ENCODE measurements around the gene MYL7.
"Not testable (repeated sequence)": the region's sequence is repeated elsewhere in the genome, so short reads cannot be mapped to it uniquely, and the experiment has no call there.

MYL7 gene

DNA sequence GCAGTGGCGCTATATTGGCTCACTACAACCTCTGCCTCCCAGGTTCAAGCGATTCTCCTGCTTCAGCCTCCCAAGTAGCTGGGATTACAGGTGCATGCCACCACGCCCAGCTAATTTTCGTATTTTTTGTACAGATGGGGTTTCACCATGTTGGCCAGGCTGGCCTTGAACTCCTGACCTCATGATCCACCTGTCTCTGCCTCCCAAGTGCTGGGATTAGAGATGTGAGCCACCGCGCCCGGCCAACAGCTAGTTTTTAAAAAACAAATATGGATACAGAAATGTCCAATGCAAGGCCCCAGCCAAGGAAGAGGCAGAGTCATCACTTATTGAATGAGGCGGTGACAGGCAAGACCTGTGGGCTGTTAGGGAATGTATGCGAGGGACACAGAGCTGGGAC, 30.8 kb upstream of the MYL7 start:
- DNase-seq = not testable (repeated sequence)

DNA sequence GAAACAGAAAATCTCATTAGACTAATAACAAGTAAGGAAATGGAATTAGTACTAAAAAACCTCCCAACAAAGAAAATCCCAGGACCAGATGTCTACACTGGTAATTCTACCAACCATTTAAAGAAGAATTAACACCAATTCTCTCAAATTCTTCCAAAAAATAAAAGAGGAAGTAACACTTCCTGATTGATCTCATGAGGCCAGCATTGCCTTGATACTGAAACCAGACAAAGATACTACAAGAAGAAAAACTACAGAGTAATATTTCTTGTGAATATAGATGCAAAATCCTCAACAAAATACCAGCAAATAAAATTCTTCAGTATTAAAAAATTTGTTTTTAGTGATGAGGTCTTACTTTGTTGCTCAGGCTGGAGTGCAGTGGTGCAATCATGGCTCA, 26.8 kb upstream of the MYL7 start:
- no peak for DNase-seq

DNA sequence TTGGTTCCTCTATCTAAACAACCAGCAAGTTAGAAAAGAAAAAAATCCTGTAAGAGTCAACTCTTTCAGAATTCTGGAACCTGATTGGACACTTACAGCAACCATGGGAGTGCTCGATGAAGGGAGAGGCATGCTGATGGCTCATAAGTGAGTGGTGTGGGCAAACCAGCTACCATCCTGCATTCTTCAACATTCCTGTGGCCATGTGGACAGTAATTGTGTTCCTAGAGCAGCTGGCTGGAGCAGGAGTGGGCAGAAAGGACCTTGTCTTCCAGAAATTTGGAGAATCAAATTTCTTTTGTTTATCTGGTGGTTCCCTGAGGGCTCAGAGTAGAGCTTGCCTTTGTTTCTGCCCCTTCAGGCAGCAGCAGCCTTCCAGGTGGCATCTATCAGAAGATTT, 22.5 kb upstream of the MYL7 start:
- DNase-seq = no peak

DNA sequence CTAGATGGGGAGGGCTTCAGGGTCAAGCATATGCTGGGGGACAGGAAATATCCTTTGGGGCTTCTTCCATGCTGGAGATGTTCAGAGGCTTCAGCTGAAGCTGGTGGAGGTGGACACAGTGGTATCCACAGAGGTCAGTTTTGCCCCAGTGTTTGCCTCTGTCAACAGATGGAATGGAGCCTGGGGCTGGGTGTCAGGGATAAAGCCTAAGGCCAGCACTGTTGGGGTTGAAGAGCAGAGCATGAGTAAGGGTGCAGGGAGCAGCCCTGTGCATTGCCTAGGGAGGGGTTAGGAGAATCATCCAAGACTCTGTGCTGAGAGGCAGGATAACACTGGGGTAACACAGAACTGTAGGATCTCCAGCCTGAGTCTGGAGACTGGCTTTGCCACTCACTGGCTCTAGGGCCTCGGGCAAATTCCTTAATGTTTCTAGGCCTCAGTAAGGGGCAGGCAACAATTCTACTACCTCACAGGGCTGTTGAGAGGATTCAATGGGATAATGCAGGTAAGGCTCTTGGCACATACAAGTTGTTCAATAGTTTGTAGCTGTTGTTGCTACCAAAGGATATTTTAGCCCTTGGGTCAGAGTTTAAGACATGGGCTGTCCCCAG, 21.8 kb upstream of the MYL7 start:
- DNase-seq = no peak

DNA sequence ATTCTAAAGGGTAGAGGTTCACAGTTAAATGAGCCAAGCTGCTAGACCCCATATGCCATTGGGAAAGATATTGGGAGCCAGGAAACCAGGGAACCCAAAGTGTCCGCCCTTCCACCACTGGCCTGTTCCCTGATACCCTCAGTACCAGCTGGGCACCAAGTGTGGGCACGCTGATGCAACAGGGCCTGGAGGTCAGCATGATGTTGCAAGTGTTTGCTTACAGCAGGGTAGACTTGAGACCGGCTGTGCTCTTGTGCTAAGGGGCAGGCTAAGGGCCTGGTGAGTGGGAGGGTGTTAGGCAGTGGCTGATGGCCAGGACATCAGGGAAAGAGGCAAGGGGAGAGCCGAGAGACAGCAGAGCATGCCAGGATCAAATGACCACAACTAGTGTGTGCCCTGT, 21.0 kb upstream of the MYL7 start:
- DNase-seq = no peak

DNA sequence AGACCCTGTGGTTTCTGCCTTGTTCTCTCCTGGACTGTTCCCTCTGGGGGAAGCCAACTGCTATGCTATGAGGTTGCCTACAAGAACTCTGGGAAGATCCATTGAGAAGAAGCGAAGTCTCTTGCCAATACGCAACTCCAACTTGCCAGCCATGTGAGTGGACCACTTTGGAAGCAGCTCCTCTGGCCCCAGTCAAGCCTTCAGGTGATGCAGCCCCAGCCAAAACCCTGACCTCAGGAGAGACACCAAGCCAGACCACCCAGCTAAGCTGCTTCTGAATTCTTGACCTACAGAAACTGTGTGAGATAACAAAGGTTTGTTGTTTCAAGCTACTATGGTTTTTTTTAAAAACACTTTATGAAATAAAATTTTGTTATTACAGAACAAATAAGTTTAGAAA, 20.2 kb upstream of the MYL7 start:
- DNase-seq = no peak

DNA sequence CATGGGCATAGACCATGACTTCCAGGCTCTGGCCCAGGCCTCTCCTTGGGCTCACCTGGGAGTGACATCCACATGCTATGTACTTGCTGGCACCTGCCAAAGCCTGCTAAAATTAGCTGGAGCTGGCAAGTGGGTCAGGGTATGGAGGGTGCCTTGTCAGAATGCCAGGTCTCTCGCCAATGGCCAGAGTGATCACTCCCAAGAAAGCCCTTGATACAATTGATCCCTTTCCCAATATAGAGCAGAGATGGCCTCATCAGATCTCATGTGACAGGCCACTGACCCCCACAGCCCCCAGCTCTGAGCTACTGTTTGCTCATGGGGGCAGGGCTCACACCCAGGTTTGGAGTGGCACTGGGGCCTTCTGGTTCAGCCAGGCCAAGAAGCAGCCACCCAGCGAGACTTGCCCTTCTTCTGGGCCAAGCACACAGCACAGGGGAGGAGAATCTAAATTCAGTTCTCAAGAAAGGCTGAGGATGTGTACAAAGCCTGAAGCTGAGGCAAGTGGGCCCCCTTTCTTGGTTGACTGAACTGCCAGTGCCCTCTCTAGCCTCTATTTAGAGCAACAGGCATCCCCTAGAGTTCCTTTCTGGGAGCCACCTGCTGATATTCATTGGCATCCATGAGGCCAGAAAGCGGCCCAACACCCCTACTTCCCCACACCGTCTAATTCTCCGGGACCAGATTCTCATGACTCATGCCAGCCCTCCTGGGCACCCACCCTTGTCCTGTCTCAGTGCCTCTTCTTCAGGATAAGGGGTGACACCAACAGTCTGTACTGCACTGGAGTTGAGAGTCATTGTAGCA, 18.9 kb upstream of the MYL7 start:
- DNase-seq = no peak

DNA sequence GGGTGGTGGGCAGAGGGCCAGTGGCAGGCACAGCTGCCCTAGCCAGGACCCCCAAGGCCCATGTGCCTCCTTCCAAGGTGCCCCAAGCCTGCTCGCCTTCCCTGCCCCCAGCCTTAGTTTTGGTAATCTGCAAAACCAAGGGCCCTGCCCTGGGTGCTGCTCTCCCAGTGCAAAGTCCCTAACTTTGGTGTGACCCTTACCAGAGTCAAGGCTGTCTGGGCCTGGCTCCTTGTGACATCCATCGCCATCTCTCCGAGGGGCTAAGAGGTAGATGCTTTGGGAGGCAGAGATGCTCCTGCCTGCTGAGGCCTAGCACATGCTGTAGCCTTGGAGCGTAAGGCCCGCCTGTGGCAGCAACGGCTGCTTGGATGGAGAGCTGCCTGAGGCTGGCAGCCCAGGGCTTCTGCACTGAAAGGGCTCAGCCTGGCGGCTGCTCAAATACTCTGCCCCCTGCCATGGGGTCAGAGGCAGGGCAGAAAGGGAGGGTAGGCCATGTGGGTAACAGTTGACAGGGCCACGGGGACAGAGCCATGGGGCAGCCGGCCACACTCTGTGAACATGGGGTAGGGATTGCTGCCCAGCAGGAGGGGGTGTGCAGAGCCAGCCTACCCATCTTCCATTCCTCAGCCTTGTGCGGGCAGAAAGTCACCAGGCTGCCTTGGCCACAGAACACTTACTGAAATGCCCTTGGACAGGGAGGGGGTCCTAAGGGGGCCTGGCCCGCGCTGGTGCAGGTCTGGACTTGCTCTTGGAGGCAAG, 17.9 kb upstream of the MYL7 start:
- DNase-seq = no peak

DNA sequence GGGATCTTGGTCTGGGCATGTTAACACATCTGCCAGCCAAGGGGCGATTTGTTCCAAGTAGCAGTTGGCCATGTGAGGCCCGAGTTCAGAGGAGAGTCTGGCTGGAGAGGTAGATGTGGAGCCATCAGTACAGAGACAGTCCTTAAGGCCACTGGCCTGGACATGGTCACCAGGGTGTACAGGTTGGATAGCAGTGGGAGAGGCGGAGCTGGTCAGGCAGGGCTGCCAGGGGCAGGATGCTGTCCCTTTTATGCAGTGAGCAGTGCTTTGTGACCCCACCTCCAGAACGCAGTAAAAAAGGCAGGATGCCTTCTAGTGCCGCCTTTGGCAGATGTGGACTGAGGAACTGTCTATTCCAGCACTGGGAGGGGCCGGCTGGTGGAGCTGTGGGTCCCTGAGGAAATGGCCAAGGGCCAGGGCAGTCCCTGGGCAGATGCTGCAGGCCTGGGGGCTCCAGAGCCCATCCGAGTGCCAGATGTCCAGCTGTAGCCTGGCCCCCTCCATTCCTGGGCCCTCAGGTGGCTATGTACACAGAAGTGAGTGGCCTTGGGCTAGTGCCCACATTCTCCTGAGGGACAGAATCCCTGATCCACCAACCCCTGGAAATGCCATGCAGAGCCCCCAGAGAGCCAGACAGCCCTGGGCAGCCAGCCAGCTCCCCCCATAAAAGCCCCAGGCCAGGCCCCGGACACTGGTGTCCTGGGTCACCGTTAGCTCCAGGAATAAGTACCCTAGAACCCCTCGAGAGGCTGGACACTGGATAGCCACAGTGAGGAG, 17.2 kb upstream of the MYL7 start:
- no peak for DNase-seq

DNA sequence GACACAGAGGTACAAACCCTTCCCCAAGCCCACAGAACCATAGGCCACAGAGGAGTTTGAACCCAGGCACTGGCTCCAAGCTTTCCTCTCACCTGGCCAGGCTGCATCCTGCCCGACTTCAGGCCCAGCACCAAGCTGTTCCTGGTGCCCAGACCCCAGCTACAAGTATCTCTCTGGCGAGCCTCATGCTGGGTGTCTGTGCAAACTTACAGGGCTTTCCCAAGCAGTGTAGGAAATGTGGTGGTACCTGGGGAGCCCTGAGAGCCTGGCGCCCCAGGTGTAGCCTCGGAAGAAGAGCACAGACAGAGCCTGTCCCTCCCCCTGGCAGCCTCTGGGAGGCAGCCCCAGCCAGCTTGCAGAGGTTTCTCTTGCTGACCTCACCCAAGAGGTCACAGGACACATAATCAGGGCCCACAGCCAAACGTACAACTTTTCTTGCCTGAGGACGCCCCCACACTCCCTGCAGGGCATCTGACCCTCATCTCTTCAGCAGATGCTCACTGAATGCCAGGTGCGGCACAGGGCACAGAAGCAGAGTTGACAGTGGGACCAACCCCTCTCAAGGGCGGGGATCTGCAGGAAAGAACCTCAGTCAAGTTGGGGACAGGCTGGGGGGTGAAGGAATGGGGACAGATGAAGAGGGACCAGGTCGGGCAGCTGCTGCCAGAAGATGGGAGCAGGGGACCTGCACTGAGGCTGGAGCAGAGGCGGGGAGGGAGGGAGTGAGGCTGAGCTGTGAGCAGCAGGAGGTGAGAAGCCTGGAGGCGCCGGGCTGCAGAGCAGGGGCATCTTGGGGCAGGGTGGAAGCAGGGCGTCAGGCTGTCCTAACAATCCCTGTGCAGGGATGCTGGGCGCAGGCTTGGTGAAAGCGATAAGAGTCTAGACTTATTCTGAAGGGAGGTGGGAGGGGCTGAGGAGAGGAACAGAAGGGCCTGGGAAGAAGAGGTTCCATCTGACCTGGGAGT, 16.3 kb upstream of the MYL7 start:
- no peak for DNase-seq

DNA sequence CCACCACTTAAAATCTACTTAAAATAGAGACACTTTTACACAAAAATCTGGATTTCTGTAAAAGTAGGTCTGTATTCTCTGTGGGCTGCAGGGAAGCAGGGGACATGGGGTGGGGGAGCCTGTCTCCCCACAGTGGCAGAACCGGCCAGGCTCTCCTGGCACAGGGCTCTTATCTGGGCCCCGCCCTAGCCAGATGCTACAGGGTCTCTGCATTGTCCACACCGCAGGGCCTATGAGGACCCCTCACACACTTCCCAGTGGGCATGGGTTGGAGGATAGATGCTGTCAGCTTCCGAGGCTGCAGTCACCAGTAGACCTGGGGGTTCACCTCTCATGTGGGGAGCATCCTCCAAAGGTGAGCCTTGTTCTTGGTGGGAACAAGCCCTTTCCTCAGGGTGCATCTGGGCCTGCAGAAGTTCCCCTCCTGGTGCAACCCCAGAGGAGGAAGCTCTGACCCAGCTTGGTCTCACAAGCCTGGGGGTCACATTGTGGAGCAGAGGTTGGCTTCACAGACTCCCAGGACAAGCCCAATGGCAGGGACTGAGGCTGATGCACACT, 15.4 kb upstream of the MYL7 start:
- DNase-seq = no peak

DNA sequence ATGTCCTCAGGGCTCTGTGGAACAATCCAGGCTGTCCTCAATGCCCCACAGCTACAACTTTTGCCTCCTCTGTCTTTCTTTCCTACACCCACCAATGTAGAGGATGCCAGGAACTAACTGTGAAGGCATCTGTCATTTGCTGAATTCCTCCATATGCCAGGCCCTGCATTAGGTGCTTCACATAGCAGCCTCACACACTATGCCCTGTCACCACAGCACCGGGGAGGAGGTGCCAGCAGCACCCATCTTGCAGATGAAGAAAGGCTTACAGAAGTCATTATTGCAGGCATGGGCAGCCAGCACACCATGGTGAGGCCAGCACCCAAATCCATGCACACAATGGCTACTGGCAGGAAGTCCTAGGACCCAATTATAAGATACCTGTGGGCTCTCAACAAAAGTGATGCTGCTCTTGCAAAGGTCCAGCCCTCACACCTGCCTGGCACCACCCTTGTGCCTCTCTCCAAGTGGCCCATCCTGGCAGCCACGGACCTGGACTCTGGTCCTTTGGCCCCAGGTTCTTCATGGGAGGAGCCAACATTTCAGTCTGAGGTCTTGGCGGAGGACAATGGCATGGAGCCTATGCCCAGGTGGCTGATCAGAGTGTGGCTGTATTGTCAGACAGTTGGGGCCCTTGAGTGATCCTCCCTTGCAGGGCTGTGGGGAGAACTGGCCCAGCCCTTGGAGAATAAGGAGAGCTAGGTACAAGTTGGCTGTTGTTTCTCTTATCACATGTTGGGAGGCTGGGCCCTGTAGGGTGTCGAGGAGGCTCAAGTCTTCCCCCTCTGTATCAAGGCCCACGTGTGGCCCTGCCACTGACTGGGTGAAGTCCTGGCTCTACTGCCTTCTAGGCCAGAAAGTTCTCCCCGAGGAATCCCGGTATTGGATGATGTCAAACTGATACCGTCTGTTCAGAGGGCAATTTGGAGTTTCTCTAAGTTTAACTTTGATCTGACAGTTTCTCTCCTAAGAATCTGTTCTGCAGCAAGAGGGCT, 14.4 kb upstream of the MYL7 start:
- DNase-seq = no peak

DNA sequence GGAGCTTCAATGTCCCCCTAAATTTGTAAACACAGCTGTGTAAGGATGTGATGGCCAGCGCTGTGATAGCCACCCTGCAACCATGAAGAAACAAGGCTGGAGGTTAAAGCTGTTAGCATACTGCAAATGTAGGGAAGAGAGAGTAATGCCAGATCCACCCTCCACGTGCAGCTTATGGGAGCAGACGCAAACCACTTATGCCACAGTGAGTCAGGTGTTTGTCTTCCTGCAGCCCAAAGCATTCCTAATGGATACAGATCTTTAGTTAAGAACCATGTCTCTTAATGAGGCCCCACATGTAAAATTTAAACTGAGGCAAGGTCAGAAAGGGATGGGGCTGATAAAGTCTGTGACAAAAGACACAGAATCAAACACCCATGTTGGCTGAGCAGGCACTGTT, 13.6 kb upstream of the MYL7 start:
- no peak for DNase-seq

DNA sequence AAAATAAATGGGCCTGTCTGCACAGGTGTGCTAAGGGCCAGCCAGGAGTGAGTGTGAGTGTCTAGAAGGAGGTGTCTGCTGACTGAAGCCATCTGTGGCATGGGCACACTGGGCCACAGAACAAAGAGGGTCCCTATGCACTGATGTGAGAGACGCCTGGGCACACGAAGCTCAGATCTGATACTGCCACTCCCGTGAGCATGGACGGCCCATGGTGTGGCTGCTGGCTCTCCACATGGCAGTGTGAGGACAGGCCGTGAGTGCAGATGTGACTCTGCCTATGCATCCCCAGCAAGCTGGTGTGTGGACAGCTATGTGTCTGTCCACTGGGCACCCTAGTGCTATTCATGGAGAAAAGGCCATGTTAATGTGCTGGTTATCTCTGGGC, 12.8 kb upstream of the MYL7 start:
- DNase-seq = no peak

DNA sequence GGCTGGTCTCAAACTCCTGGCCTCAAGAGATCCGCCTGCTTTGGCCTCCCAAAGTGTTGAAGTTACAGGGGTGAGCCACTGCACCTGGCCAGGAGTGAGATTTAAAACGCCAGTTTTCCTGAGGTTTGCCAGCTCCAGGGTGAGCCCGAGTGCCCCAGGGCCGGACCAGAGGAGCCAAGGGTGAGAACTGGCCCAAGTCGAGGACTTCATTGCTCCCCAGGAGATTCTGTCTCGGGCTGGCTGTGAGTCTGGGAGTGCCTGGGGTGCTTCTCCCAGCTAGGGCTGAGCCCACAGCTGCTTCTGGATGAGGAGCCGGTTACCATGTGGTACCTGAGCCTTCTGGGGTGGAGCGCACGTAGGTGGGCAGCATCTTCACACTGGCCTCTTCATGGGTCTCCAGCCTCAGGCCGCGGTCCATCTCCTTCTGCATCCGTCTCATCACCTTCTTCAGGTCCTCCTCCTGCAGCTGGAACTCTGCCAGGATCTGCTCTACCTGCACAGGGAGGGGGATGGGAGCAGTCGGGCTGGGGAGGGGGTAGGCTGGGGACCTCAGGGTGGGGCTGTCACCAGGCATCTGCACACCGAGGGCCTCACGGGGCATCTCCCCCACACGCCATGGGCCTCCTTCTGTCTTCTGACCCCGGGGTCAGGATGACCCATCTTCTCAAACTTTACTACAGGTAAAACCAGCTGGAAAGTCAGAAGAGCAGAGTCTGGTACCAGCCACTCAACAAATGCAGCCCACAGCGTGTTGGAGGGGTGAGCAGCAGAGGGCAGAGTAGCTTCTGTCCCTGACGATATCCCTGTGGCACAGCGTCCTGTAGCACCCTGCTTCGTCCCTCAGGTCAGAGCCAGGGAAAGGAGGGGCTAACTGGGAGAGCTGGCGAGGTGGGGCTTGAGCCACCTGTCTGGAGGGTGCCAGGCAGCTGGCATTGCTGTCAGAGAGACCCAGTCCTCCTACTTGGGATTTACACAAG, 12.1 kb upstream of the MYL7 start:
- DNase-seq = no peak

DNA sequence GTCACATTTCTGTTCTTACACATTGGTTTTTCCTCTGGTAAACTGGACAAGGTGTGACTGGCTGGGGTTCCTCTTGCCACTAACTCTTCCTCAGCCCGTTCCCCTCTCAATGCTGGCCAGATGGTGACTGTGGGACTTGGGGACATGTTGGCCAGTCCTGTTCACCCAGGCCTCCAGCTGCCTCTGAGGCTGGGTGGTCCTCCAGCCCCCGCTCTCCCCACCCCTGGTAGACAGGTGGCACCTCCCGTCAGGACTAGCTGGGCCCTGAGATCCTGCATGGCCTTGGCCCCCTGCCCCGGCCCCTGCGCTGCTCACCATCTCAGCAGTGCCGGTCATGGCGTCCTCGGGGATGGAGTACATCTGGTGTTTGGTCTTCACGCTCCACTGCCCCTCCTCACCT, 10.8 kb upstream of the MYL7 start:
- no peak for DNase-seq

DNA sequence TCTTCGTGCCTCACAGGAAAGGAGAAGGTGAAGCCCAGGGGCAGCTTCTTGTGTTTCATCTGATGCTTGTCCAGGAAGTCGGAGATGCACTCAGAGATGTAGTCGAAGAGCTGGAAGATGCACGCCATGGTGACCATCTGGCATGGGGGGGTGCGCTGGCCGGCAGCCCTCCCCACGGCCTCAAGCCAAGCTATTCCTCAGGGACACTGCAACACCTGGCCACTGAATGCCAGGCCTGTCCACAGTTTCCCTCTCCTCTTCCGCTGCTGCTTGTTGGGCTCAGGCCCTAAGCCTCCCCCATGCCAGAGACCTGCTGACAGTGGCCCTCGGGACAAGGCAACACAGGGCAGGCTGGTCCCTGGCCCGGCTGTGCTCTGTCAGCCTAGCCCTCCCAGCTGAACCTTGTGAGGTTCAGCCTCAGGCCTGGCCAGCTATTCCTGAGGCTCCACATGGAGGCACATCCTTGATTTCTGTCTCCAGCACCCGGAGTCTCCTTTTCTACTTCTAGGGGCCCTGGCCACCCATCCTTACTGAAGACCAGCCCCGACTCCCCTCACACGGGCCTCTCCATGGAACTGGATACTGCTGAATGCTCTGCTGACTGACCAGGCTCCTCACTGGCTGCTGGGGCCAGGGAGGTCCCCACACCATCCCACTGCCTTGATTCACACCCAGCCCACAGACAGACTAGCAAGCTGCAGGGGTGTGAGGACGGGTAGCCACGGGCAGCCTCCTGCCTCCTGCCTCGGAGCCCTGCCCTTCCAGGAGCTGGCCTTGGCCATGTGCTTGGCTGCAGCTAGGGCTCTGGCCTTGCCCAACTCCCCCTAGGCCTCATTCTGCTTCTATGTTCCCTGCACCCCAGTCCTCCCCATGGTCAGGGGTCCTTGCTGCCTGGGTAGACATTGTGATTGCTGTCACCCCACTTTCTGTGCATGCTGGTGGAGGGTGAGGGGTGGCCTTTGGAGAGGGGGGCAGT, 10.1 kb upstream of the MYL7 start:
- DNase-seq = no peak

DNA sequence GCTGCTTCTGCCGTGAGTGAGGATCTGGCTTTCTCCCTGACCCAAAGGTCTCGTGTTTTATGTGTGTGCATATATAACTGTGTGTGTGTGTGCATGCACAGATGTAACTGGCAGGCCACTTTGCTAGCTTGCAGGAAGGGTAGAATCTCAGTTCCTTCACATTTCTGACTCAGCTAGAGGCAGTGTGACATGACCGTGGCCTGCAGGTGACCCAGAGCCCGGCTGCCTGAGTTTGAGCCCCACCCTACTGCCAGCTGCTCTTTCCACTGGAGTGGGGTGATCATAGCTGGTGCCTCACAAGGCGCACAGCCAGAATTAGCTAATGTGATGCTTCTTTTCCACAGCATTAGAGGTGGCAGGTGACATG, 9.3 kb upstream of the MYL7 start:
- no peak for DNase-seq

All from NCI-H2081 (cell line).